NCI-H2107 treated with DMSO at 0.1 percent for 48 hours (cell line): Measurements from ENCODE around the gene ZNF865.
"Not testable (repeated sequence)": the region's sequence is repeated elsewhere in the genome, so short reads cannot be mapped to it uniquely, and the experiment has no call there.

Experiments used
- DNase-seq: peaks from one replicate; lab custom pipeline; 2025; ENCODE audit not compliant: unreplicated experiment; lab: John Stamatoyannopoulos, UW

ZNF865 gene

DNA sequence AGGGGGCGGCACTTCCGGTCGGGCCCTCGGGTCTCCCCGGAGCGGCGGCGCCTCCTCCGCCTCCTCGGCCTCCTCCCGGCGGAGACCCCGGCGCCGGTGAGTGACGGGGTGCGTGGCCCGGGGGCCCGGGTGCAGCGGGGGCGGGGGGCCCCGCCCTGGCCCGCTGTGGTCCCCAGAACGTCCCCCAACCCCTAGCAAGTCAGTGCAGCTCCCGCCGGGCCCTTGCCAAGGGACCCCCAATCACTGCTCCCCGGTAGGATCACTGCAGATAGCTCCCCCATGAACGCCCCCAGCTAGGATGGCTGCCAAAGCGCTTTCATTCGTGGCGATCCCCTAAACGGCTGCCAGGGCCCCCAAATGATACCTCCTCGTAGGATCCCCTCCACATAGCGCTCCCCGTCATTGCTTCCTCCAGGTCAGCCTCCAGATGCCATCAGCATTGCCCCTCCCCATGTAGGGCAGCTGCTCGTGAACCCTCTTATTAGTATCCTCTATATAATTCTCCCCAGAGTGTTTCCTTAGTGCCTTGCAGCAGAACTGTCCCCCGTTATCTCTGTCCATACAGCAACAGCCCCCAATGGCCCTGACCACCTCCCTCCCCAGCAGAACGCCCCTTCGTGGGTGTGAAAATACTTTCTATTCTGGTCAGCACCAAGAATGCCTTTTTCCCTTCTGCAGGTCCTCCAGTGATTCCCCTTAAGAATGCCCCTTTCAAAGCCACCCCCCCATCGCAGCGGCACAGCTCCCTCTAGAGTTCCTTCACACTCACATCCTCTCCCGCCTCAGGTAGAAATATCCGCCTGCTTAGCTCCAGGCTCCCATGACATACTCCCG, at the start of gene ZNF865:
Gene ZNF865 (plus strand): TSS at position 11 of the 834 bp plus-strand sequence. CDS start 7,972 bp downstream, outside the sequence.
- DNase-seq, result peak; percentile 54

DNA sequence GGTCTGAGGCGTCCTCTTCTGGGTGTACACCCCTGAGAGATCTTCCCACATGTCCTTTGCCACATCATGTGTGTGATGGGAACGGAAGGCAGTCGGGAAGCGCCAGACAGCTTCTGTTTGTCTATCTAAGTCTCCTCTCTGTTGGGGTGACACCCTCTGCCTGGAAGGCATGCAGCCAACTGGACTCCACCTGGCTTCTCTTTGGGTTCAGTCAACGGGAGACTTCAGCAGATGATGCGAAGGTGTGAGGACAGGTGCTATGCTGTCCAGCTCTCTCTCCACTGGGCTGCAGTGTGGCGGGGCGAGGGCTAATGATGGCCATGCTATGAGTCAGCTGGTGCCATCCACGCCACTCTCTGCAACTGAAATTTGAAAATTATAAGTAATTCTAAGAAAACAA, 45.8 kb upstream of the ZNF865 start:
- DNase-seq, result no peak

DNA sequence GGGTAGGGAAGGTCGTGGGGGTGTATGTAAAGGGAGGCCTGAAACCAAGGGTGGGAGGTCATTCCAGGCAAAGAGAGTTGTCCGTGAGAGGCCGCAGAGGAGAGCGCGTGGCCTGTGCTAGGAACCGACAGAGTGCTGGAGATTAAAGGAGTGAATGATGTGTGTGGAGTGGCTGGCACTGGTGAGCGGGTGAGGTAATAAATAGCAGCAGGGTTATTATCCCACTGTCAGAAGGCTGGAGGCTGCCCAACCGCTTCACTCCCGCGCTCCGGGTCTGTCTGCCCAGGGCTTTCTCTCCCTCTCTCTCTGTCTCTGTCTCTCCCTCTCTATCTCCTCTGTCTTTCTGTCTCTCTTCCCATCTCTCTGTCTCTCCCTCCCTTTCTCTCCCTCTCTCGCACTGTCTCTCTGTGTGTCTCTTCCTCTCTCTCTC, 42.2 kb upstream of the ZNF865 start:
- DNase-seq, result peak; percentile 3

- DNase-seq, result no peak
These were observed 38.6 kb upstream of the ZNF865 start for GRCh38 chr19:55566823-55567222.

- no peak for DNase-seq
These were observed 37.6 kb upstream of the ZNF865 start for GRCh38 chr19:55567708-55568328.

GRCh38 chr19:55569477-55569876, 36.0 kb upstream of the ZNF865 start:
- DNase-seq, result not testable (repeated sequence)

DNA sequence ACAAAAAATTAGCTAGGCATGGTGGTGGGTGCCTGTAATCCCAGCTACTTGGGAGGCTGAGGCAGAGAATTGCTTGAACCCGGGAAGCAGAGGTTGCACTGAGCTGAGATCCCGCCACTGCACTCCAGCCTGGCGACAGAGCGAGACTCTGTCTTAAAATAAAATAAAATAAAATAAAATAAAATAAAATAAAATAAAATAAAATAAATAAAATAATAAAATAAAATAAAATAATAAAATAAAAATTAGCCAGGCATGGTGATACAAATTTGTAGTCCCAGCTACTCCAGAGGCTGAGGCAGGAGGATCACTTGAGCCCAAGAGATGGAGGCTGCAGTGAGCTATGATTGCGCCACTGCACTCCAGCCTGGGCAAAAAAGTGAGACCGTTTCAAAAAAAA, 31.5 kb upstream of the ZNF865 start:
- DNase-seq, result not testable (repeated sequence)

DNA sequence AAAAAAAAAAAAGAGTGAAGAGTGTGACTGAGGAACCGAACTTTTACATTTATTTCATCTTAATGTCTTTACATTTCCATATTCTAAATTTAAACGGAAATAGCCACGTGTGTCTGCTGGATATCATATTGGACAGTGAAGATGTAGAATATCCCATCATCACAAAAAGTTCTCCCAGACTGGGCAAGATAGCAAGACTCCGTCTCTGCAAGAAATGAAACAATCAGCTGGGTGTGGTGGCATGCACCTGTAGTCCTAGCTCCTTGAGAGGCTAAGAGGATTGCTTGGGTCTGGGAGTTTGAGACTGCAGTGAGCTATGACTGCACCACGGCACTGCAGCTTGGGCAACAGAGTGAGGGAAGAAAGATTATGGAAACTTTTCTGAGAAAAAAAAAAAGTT, 28.7 kb upstream of the ZNF865 start:
- no peak for DNase-seq

- no peak for DNase-seq
These were observed 27.3 kb upstream of the ZNF865 start for GRCh38 chr19:55578031-55578760.

DNA sequence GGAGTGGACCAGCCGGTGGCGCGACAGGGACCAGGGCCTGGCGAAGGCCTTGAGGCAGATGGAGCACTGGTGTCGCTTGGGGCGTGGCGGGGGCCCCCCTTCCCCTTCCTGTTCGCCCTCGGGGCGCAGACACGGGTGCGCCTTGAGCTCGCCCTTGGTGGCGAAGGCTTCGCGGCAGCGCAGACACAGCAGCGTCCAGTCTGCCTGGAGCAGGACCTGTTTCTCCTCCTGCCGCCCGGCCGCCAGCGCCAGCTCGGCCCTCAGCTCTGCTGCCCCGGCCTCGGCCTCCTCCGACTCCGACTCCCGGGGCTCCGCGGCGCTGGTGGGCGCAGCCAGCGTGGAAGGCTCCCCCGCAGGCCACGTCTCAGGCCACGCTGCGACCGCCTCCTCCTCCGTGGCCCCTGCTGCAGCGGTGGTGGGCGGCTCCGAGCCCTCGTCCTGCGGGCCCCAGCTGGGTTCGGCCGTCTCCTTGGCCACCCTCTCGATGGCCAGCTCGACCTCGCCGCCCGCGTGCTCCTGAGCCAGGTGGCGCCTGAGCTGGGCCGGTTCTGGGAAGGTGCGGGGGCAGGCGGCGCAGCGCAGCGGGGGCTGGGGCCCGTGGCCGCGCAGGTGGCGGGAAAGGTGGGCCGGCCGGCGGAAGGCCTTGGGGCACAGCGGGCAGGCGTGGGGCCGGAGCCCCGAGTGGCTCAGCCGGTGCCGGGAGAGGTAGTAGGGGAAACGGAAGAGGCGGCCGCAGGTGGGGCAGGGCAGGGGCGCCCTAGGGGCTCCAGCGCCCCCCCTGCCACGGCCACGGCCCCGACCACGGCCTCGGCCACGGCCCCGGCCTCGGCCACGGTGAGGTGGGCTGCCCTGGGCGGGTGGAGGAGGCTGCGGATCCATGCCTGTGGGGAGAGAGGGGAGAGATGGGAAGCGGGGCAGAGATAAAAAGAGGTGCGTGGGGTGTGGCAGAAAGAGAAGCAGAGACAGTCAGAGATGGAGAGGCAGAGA, 26.4 kb upstream of the ZNF865 start:
- no peak for DNase-seq

DNA sequence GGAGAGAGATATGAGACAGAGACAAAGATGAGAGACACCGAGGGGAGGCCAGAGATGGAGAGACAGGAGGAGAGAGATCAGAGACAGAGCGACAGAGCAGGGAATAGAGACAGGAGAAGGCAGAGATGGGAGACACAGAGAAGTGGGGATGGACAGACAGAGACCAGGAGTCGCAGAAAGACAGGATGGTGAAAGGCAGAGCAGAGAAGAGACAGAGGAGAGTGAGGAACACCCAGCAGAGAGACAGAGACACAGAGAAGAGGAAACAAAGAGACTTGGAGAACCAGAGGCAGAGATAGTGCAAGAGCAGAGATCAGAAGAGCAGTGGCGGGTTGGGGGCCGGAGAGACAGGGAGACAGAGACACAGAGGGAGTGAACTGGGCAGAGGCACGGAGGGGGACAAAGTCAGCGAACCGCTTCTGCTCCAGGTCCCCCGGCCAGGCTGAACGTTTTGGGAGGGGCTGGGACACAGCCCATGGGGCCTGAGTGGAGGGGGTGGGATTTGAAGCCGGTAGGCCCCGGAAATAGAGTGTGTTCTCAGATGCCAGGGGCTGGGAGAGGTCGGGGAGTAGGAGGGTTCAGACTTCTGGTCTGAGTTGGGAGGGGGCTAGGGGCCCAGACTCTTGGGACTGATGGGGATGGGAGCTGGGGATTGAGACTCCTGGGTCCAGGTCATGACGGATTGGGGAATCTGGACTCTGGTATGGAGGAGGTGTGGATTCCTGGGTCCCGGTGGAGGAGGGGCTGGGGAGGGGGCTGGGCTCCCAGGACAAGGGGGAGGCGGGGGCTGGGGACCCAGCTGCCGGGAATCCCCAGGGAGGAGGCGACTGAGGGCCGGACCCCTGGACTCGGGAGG, 25.5 kb upstream of the ZNF865 start:
- no peak for DNase-seq

- DNase-seq, result peak; percentile 42
These were observed 24.8 kb upstream of the ZNF865 start, which contains the start of gene ZNF579 for GRCh38 chr19:55580628-55581144. ZNF579 (minus strand) TSS chr19:55580848; CDS start chr19:55579639, 1,209 bp downstream.

DNA sequence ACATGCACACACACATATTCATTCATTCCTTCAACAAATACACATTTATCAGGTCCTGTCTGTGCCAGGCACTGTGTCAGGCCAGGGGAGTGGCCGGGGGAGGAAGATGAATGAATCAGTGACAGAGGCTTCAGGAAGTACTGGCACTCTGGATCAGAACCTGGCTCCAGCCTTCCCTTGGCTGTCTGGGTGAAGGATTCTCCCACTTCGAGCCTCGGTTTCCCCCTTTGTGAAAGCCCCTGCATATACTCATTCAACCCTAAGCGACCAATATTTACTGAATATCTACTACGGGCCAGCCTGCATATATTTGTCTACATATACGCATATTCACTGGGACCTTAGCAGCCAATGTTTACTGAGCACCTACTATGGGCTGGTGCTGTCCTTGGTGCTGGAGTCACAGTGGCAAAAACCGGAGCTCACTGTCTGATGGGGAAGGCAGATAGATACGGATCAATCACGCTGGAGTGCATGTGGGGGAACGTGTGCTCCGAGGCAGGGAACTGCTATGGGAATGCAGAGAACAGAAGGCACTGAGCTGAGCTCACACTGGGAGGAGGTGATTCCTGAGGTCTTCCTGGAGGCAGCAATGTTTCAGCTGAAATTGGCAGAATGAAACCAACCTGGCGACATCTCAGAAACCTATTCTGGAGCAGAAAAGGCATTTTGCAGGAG, 24.2 kb upstream of the ZNF865 start:
- DNase-seq, result no peak

- DNase-seq, result no peak
These were observed 23.6 kb upstream of the ZNF865 start for GRCh38 chr19:55581823-55582223.

DNA sequence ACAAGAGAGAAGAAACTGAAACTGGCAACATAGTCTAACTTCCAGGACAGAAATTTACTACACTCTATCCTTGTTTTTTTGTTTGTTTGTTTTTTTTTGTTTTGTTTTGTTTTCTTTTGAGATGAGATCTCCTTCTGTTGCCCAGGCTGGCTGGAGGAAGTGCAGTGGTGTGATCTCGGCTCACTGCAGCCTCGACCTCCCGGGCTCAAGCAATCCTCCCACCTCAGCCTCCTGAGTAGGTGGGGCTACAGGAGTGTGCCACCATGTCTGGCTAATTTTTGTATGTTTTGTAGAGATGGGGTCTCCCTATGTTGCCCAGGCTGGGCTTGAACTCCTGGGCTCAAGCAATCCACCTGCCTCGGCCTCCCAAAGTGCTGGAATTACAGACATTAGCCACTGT, 23.2 kb upstream of the ZNF865 start:
- not testable (repeated sequence) for DNase-seq

- not testable (repeated sequence) for DNase-seq
These were observed 21.6 kb upstream of the ZNF865 start for GRCh38 chr19:55583897-55584296.

GRCh38 chr19:55584871-55585270, 20.6 kb upstream of the ZNF865 start:
- DNase-seq, result no peak

- DNase-seq, result peak; percentile 86
These were observed 19.6 kb upstream of the ZNF865 start for GRCh38 chr19:55585658-55586339.
